ENCODE measurements around the gene POLR1C.
"Not testable (repeated sequence)": the region's sequence is repeated elsewhere in the genome, so short reads cannot be mapped to it uniquely, and the experiment has no call there.

POLR1C gene, protein sequence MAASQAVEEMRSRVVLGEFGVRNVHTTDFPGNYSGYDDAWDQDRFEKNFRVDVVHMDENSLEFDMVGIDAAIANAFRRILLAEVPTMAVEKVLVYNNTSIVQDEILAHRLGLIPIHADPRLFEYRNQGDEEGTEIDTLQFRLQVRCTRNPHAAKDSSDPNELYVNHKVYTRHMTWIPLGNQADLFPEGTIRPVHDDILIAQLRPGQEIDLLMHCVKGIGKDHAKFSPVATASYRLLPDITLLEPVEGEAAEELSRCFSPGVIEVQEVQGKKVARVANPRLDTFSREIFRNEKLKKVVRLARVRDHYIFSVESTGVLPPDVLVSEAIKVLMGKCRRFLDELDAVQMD

DNA sequence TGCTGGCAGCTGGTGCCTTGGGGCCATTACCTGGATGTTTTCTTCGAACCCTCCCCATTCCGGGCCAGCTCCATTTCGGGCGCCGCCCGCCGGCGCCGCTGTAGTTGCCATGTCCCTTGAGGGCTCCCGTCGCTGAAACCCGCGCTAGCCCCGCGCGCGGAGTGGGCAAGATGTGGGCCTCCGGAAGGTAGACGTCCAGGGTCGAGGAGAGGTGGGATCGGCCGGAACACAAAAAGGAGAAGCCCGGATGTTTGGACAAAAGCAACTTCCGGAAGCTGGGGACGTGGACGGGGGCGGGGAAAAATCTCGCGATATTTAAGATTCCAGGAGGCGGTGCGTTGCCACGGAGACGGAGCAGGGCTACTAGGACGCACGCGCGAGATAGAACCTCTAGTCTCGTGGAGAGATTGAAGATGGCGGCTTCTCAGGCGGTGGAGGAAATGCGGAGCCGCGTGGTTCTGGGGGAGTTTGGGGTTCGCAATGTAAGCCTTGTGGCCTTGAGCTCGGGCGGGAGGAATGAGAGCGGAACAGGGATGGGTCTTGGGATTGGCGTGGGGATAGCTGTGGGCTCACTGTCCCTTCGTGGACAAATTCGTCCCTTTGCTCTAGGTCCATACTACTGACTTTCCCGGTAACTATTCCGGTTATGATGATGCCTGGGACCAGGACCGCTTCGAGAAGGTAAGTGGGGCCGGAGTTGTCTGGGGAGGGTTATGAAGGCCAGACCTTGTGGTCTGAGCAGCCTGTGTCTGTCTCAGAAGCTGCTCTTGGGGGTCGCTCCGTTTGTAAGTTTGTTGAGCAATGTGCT, at the start of gene POLR1C, which contains the start of gene YIPF3:
POLR1C (plus strand) TSS at position 393 of the 808 bp plus-strand sequence; CDS start at position 414, 21 bp downstream.
YIPF3 (minus strand) TSS at position 230 of the 808 bp plus-strand sequence; CDS start at position 111, 119 bp downstream.
- DNase-seq: peak; percentile 95 to 97

DNA sequence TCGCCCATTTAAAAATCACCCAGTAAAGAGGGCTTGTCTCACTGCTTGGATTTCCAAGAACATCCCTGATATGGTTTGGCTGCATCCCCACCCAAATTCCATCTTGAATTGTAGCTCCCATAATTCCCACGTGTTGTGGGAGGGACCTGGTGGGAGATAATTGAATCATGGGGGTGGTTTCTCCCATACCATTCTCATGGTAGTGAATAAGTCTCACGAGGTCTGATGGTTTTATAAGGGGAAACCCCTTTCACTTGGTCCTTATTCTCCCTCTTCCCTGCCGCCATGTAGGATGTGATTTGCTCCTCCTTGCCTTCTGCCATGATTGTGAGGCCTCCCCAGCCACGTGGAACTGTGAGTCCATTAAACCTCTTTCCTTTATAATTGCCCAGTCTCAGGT, 49.6 kb upstream of the POLR1C start:
- not testable (repeated sequence) for DNase-seq

DNA sequence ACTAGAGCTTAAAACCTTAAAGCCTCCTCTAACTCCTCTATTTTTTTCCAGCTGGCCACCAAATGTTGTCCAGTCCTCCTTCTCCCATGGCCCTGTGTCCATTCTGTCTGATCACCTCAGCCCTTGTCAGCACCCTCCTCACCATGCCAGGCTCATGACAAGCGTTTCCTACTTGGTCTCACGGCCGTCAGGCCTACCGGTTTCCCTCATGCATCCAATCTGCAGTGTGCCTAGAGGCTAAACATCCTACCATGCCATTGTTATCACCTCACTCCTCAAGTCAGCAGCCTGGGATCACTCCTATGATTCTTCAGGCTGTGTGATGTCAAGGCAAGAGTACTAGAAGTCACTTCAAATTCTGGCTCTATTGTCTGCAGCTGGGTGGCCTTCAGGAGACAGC, 49.1 kb upstream of the POLR1C start:
- DNase-seq: no peak

DNA sequence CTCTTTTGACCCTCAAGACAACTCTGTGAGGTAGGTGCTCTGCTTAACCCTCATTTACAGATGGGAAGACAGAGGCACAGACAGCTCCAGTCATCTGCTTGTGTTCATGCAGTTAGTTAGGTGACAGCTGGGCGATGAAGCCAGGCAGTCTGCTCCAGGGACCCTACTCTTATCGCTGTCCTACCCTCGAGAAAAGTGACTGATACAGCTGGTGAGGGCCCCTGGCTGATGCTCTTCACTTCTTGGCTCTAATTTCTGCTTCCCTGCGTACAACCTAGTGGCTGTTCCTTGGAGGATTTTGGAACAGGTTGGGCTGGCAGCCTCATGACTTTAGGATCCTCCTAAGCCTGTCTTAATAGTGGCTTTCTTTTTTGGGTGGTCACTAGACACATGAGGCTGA, 48.6 kb upstream of the POLR1C start:
- no peak for DNase-seq

DNA sequence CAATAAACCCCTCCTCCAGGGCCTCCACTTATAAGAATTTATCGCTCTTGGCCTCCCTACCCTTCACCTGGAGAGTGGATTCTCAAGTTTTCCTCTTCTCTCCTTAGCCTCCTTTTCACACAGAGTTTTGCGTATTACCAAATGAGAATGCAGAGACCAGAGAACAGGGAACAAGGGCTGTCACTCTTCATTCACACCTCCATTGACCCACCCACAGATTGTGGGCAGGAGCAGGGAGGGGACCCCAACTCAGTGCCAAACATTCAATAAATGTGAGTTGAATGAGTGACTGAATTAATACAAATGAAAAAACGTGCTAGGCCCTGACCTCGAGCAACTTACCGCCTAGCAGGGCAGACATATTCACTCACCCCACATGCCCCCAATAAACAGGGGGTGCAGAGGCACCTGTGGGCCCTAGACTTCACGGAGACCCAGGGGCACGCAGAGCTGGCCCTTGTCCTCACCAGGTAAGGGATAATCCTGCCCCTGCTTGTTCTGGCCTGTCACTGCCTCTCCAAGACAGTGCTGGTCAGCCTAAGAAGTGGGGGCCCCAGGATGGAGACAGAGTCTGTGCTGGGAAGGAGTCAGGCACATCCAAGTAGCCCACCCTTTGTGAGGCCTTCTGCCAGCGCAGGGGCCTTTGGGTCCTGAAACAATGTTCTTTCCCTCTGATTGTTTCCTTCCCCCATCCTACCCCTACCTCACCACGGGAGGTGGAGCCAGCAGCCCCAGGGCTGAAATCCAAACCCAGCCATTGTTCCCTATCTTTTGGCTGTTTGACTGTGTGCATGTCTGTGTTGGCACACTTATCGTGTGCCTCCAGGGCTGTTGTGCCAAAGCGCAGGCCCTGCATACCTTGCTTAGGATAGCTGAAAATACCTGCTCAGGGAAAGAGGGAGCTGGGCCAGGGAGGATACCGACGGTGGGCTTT, 47.9 kb upstream of the POLR1C start:
- no peak for DNase-seq

DNA sequence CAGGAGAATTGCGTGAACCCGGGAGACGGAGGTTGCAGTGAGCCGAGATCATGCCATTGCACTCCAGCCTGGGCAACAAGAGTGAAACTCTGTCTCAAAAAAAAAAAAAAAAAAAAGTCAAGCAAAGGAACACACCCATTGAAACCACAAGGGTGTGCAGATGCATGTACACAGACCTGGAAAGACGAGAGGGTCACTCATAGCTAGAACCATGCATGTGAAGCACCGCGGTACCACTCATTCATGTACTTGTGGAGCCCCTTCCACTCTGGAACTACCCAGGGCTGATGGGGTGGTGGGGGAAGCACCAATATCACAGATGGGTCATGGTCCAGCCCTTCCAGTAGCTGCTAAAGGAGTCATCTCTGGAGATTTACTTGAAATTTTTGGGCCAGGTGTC, 46.9 kb upstream of the POLR1C start:
- no peak for DNase-seq

DNA sequence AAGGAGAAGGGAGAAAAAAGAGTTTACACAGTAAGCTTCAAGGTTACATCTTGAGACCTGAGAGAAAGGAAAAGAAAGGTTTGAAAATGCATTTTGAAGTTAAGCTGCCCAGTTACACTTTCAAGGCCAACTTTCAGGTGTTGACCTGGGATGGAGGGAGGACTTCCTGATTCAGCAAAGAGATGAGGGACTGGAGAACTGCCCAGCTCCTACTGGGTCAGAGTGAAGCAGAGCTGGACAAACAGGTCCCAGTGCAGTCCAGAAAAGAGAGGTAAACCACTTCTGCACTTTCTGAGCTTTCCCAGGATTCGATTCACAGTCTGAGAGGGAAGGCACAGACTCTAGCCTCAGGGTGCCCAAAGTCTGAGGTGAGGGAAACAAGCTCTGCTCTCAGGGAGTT, 45.5 kb upstream of the POLR1C start:
- no peak for DNase-seq

DNA sequence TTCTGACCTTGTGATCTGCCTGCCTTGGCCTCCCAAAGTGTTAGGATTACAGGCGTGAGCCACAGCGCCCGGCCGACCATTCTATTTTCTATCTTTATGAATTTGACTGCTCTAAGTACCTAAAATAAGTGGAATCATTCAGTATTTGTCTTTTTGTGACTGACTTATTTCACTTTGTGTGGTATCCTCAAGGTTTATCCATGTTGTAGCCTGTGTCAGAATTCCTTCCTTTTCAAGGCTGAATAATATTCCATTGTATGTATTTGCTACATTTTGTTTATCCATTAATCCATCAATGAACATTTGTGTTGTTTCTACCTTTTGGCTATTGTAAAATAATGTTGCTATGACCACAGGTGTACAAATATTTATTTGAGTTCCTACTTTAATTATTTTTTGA, 44.4 kb upstream of the POLR1C start:
- no peak for DNase-seq

DNA sequence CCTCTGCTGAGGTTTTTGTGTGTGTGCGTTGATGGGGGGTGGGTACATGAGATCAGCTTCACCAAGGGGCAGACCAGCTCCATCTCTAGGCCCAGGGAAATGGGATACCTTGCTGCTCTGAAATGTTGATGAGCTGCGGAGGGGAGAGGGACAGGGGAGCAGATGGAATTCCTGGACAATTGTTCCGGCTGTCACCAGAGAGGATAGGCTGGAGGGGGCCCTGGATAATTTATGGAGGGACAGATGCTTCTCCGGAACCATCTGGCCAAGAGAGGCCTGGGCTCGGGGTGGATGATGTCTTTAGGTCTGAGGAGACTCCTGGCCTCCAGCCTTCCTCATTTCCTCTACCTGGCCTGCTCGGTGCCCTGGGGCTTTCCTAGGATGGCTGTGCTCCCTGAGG, 41.4 kb upstream of the POLR1C start:
- no peak for DNase-seq

DNA sequence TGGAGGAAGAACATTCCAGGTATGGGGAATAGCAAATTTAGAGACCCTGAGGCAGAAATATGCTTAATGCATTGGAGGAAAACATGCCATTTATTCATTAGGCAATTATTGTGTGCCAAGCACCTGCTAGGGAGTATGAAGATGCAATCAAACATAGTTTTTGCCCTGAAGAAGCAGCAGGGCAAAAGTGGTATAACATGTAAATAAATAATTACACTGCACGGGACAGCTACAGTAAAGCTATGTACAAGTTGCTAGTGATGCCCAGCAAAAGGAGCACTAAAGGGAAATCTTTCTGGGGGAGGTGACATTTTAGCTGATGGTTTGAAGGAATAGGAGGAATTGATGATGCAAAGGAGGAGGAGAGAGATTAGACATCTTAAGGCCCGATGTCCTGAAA, 40.1 kb upstream of the POLR1C start:
- DNase-seq: no peak

DNA sequence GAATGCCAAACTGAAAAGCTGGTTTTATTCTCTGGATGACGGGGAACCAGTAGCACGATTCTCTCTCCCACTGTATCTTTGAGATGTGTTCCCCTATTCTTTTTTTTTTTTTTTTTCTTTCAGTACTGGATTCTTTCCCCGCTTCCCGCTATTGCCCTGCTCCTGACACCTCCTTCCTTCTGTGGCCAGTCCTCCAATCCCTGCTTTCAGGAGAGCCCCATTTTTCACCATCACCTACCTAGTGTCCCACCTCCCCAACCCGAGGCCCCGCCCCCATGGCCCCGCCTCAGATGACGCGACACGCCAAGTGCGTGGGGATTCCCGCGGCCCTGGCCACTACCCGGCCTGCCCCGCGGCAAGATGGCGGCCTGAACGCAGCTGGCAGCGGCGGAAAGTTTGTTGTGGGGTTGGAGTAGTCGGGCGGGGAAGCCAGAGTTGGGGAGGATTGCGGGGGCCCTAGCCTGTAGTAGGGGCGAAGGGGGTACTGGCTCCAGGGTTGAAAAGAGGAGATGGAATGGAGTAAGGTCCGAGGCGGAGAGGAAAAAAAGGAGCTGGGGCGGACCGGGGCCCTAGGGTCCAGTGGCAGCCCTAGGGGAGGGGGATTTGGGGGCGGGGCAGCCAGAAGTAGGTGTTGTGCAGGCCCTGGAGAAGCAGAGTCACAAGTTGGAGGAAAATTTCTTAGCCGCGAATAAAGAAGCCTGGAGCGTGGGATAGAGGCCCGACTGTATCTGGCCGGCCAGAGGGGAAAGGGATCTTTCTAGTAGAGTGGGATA, 39.5 kb upstream of the POLR1C start, which contains the start of gene TJAP1:
TJAP1 (plus strand) TSS at position 336 of the 773 bp plus-strand sequence. CDS start 21,432 bp downstream, outside the sequence.
- peak; percentile 99 to 100 for DNase-seq

DNA sequence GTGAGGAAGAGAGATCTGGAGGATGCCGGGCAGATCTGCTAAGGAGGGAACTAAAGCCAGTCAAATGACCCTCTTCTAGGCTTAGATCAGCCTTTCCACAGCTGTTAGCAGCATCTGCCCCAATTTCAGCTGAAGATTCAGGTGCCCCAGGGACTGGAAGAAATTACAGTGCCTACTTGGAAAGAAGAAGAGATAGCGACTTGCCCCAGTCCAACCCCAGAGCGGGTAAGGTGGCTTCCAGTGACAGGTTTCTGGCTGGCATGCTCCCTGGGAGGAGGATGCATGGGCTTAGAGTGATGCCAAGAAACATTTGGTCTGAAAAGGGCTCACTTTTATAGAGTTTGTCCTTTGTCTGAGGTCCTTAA, 38.9 kb upstream of the POLR1C start:
- peak; percentile 6 to 22 for DNase-seq

DNA sequence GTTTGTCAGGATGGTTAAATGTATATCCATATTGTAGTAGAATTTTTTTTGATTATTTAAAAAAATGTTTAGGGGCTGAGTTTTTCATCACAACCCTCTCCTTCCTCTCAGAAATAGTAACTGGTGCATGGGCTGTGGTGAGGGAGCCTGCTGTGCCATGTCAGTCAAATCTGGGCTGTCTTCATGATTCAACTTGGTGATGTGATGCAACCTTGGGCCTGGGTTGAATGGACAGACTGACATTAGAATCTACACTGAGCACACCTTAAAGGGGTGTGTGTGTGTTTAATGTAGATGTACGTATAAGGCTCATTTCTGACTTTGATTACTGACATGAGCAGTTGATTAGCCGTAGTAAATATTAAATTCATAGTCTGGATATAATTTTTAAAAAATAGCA, 35.8 kb upstream of the POLR1C start:
- no peak for DNase-seq

DNA sequence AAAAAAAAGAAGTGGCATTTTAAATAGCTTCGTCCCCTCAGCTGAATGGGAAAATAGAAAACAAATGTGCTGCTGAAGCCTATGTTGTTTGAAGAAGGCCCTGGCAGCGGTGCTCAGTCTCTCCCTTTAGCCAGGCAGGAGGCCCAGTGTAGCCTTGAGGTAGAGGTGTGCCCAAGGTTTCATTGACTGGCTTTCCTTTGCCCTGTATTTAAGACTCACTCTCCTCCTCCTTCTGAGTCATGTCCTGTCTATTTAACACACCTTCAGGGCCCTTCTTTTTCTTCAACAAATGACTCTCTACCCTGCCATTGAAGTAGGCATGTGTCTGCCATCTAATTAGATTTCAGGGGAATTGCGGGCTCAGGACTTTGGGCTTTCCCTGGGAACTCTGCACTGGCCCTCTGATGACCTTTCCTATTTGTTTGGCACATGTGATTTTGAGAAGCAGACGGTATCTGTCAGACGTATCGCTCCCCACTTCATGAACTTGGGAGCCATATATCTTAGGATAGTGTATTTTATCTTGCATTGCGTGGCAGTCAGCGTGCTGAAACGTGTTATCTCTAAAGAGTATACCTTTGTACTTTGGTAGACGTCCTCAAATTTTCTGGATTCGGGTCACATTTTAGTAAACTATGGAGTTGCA, 35.2 kb upstream of the POLR1C start:
- no peak for DNase-seq

DNA sequence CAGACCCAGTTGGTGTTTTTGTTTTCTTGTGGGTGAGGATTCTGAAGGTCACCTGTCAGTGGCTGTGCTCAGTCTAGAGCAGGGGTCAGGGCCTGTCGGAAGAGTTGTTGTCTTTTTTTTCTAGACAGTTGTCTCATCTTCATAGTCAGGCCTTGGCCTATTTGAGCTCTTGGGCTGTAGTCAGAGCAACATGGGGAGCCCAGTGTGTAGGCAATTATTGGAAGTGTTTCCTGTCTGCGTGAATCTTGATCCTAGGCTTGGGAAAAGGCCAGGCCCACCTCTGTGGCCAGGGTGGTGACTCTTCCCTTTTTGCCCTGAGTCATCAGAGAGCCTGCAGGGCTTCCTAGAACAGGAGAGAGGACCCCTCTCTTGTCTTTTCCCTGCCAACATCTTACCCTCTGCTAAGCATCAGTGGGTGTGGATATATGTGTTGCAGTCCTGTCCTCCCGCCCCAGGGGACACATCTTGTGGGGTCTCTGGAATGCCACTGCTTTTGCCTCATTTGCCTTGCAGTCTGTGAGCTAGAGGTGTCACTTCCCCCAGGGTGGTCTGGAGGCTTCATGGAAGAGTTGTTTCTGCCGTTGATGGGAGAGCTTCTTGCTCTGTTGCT, 28.1 kb upstream of the POLR1C start:
- DNase-seq: no peak

DNA sequence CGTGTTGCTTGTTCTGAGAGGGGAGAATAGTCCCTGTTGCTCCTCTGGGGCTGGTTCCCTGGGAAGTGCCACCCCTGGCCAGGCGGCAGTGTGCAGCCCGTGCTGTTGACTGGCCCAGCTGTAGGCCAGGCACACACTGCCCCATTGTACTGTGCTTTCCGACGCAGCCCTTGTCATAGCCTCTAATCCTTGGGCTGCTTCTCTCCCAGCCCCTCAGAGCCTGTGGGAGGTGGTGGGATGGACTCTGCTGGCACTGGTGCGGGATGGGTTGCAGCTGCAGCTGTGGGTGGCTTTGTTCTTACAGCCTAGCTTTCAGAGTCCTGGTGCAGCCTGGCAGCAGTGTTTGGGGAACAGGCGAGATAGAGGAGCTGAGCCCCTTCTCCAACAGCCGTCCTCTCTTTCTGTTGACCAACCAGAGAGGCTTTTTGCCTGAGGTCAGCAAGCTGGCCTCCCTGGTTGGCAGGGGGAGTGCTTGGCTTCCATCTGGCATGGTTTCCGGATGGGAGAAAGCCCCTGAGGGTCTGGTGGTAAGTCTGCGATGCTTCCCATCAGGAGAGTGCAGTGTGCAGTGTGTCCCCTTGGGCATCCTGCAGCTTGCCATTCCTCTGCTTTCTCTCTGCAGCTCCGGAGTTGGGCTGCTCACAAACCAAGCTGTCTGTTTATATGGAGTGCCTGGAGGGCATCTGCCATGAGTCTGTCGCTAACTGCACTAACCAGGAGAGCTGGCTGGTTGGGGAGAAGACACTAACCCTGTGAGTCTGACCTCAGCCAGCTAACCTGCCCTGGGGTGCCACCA, 27.4 kb upstream of the POLR1C start:
- no peak for DNase-seq

DNA sequence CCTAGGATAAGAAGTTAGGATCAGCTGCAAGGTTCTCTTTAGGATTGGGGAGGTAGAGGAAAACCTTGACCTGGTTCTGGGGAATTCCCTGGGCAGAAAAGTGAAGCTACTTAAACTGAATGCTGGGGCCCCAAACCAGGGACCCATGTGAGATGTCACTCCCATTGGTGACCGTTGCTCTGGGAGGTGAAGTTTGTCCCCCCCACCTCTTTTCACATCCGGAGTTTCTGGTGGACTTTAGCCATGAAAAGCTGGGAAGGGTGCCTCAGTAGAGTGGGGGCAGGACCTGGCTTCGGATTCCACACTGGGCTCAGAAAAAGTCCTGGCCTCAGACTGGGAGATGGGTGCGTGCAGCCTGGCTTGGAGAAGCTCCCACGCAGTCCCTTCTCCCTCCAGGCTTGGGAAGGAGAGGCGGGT, 26.4 kb upstream of the POLR1C start:
- DNase-seq: no peak

DNA sequence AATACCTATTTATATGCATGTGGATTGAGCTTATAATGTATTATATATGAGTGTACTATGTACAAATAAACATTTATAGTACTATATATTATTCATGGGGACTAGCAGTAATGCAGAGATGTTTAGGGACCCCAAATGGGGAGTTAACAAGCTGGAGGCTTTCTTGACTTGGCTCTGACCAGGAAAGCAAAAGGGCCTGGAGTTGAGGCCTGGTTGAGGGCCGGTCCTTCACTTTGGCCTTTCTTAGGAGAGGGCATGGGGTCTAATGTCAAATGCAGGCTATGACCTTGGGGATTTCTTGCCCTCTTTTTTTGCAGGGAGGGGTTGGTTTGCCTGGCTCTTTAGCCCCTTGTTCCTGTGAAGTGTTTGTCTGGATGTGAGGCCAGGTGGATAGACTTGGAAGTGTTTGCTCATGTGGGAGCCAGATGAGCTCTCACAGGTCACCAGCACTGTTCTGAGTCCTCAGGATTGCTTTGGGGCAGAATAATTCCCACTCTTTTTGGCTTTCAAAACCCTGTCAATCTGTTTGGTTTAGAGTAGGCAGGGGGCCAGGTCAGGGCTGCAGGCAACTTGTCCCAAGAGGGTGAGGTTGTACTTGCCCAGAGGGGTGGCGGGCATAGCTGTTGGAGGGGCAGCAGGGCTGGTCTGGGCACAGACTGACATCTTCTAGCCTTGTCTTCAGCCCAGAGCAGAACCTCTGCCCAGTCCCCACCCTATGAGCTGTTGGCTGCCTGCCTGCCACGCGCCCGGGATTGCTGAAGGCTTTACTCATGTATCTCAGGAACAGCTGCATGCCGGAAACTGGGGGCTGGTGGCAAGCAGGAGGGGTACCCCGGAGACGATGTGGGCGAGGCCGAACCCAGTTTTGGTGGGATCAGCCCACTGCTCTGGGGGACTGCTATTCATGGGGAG, 24.9 kb upstream of the POLR1C start:
- DNase-seq: no peak

DNA sequence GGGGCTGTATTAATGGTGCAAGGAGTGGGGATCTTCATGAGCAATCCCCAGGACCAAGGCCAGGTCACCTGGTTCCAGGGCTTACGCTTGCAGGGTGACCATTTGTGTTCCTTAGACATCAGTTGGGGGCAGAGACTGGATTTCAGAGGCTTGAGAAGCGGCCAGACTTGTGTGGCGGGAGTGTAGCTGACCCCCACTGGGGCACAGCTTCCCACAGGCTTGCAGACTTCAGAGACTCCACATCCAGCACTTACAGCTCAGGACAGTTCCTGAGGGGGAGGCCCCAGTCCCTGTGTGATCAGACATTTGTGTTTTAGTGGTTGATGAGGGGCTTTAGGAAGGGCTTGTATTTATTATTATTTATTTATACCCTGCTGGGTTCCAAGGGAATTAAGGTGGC, 24.2 kb upstream of the POLR1C start:
- no peak for DNase-seq
